Right hindlimb (tissue), 1 donor: ENCODE results near the gene USP5.
"Not testable (repeated sequence)": the region's sequence is repeated elsewhere in the genome, so short reads cannot be mapped to it uniquely, and the experiment has no call there.

Experiments
- DNase-seq: peaks from one replicate; pipeline ENCODE4 v3.0.0-alpha.2; 2018

The USP5 gene

GRCh38 chr12:6866920-6867412 is 15.0 kb downstream of the USP5 start:
- no peak for DNase-seq

DNA sequence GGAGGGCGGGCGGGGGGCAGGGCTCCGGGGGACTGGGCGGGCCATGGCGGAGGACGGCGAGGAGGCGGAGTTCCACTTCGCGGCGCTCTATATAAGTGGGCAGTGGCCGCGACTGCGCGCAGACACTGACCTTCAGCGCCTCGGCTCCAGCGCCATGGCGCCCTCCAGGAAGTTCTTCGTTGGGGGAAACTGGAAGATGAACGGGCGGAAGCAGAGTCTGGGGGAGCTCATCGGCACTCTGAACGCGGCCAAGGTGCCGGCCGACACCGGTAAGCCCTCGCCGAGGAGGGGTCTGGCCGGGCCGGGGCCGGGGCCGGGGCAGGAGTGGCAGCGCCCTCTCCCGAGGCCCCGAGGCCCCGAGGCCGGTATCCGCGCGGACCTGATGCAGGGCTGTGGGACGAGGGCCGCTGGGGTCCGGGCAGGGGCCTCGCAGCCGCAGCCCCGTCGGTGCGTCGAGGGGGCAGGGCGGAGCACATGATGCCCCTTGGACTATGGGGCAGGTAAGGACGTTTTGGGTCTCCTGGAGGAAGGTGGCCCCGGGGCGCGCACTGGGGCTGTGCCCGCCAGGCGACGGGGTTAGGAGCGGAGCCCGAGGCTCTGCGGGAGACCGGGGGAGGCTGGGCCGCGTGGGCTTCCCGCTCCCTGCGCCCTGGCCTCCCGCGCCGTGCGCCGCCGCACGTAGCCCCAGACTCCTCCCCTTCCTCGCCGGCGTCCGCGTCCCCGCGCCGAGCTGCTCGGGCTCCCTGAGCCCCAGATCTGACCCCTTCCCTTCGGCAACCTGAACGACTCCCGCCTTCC is 15.7 kb downstream of the USP5 start, which contains the start of gene TPI1:
TSS of gene TPI1 (plus strand) at position 119 of the 798 bp plus-strand sequence. CDS start at position 155, 36 bp downstream.
- DNase-seq, result peak; percentile 91

GRCh38 chr12:6868211-6869048 is 16.5 kb downstream of the USP5 start:
- DNase-seq, result peak; percentile 49

- peak; percentile 83 for DNase-seq
Observed at GRCh38 chr12:6869049-6870021, 17.4 kb downstream of the USP5 start.

DNA sequence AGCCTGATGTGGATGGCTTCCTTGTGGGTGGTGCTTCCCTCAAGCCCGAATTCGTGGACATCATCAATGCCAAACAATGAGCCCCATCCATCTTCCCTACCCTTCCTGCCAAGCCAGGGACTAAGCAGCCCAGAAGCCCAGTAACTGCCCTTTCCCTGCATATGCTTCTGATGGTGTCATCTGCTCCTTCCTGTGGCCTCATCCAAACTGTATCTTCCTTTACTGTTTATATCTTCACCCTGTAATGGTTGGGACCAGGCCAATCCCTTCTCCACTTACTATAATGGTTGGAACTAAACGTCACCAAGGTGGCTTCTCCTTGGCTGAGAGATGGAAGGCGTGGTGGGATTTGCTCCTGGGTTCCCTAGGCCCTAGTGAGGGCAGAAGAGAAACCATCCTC is 18.4 kb downstream of the USP5 start:
- DNase-seq, result not testable (repeated sequence)

GRCh38 chr12:6871052-6871957 is 19.4 kb downstream of the USP5 start:
- DNase-seq, result no peak

DNA sequence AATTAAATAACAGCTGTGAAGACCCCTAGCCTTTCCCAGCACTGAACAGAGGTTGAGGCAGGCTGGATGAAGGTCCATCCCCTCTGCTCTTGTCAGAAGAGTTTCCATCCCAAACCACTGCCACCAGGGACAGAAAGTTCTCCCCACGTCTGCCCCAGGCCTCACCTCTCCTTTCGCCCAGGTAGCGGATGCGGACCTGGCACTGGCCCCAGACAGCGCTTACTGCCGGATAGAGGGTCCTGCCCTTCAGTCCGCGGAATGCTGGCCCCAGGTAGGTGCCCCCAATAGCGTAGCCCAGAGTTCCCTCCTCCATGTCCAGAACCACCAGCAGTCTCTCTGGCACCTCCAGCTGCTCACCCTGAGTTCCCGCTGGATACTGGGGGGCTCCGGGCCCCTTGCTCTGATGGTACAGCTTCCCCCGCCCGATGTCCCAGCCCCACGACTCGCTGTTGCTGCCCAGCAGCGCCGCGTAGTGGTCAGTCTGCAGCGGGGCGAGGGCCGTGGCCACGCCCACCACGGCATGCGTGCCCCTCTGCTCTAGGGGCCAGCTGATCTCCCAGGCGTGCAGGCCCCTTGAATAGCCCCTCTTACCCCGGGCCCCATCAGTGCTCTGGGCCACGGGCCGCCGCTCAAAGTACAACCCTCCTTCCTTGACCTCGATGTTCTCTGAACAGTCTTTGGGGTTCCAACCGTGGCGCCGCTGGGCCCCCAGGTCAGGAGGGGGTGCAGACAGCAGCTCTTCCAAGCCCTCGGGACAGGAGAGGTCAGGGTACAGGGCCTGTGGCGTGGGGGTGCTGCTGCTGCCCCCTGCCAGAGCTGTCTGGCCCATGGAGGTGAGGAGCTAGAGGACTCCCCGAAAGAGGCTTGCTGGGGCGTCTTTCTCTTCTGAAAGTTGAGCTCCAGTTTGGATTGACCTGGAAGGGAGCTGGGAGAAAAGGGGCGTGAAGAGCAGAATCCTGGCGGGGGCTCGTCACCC is 20.4 kb downstream of the USP5 start:
- DNase-seq, result peak; percentile 91

GRCh38 chr12:6873094-6874014 is 21.4 kb downstream of the USP5 start, which contains the start of gene SPSB2:
Gene SPSB2 (minus strand): TSS chr12:6873303. CDS start chr12:6872901, 402 bp downstream.
- DNase-seq, result peak; percentile 98

- DNase-seq, result not testable (repeated sequence)
Observed at GRCh38 chr12:6874015-6874368, 22.0 kb downstream of the USP5 start.

- DNase-seq, result not testable (repeated sequence)
Observed at GRCh38 chr12:6879824-6880223, 27.9 kb downstream of the USP5 start.

DNA sequence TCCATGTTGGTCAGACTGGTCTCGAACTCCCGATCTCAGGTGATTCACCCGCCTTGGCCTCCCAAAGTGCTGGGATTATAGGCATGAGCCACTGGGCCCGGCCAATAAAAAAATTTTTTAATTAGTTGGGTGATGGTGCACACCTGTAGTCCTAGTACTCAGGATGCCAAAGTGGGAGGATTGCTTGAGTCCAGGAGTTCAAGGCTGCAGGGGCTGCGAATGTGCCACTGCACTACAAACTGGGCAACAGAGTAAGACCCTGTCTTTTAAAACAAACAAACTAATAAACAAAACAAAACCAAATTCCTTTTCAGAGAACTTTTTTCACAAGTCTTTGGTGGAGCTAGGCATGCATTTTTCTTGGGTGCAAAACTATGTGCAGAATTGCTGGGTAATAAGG is 31.3 kb downstream of the USP5 start:
- no peak for DNase-seq

- DNase-seq, result no peak
Observed at GRCh38 chr12:6883683-6884082, 31.7 kb downstream of the USP5 start.

- DNase-seq, result no peak
Observed at GRCh38 chr12:6884539-6884938, 32.6 kb downstream of the USP5 start.

DNA sequence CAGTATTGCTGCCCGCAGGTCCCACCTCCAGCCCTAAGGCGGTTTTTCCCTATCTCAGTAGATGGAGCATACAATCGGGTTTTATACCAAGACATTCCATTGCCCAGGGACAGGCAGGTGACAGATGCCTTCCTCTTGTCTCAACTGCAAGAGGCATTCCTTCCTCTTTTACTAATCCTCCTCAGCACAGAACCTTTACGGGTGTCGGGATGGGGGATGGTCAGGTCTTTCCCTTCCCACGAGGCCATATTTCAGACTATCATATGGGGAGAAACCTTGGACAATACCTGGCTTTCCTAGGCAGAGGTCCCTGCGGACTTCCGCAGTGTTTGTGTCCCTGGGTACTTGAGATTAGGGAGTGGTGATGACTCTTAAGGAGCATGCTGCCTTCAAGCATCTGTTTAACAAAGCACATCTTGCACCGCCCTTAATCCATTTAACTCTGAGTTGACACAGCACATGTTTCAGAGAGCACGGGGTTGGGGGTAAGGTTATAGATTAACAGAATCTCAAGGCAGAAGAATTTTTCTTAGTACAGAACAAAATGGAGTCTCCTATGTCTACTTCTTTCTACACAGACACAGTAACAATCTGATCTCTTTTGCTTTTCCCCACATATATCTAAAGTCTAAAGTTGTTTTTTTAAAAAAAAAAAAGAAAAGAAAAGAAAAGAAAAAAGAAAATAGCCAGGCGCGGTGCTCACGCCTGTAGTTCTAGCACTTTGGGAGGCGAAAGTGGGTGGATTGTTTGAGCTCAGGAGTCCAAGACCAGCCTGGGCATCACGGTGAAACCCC is 34.5 kb downstream of the USP5 start:
- DNase-seq, result not testable (repeated sequence)

- no peak for DNase-seq
Observed at GRCh38 chr12:6887460-6887859, 35.5 kb downstream of the USP5 start.

DNA sequence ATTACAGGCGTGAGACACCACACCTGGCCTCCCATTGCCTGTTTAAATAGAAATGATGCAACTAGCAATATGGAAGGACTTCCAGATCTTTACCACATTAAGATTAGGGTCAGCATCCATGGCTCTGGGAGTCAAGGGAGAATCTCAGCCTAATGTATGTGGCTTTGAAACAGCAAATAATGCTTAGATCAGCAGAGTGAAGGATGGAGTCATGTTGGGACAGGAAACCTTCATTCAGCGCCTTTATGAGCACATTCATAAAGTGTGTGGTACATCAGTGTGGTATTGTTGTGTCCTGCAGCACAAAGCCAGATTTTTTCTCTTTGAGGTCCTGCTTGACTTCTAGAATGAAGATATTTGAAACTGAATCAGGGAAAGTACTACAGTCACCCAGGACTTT is 36.4 kb downstream of the USP5 start:
- DNase-seq, result no peak

DNA sequence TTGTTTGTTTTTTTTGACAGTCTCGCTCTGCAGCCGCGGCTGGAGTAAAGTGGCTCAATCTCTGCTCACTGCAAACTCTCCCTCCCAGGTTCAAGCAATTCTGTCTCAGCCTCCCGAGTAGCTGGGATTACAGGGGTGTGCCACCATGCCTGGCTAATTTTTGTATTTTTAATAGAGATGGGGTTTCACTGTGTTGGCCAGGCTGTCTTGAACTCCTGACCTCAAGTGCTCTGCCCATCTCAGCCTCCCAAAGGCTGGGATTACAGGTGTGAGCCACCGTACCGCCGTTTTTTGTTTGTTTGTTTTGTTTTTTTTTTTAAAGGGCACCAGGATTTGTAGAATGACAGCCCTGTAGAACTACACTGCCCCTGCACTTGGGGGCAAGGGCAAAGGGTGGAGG is 36.8 kb downstream of the USP5 start:
- DNase-seq, result not testable (repeated sequence)
